K562 (cell line): ENCODE measurements around the gene KCTD15. TPM values are rescaled to one million over a fixed set of nuclear protein-coding genes. Genes with fewer than 3 reads are reported as not detected.
A peak's percentile ranks its signal among the peaks of the same experiment; 100 is the strongest.

Experiments used
- ARID3A ChIP-seq: IDR thresholded peaks from 2 replicates; pipeline ENCODE4 v1.6.1; 2012; ENCODE audit warnings: low read depth, low read length, improper control_type of control experiment, borderline replicate concordance
- FIP1L1 ChIP-seq: fragments of 200-400 bp; formaldehyde crosslinking; IDR thresholded peaks from 2 replicates; pipeline ENCODE4 v1.6.1; 2018; ENCODE audit warnings: mild to moderate bottlenecking, low read depth, low read length; ENCODE audit not compliant: poor library complexity, severe bottlenecking
- FOXM1 ChIP-seq, 2 experiments: fragments of 450-650 bp in 1 of 2; sonication (generic) in 1 of 2; formaldehyde crosslinking in 1 of 2; IDR thresholded peaks; 2 replicates each; pipeline versions ENCODE4 v1.6.1 to v1.9.0; 2017 to 2022; ENCODE audit warnings: low read depth in 2 of 2, mild to moderate bottlenecking in 2 of 2, missing genetic modification reagents in 1 of 2, moderate library complexity in 1 of 2
- HEY1 ChIP-seq: fragments of 250-450 bp; sonication (Bioruptor Pico); IDR thresholded peaks from 2 replicates; pipeline ENCODE4 v1.5.0; 2020; ENCODE audit warnings: mild to moderate bottlenecking, moderate library complexity, borderline replicate concordance
- IRF9 ChIP-seq: fragments of 450-650 bp; IDR thresholded peaks from 2 replicates; pipeline ENCODE4 v1.6.1; 2016; ENCODE audit warnings: missing biosample characterization, missing genetic modification characterization
- KDM1A ChIP-seq, 2 experiments: fragments of 450-650 bp; IDR thresholded peaks; 2 replicates each; pipeline ENCODE4 v1.6.1; 2016; ENCODE audit warnings: mild to moderate bottlenecking in 2 of 2
- KLF13 ChIP-seq: fragments of 450-650 bp; IDR thresholded peaks from 2 replicates; pipeline ENCODE4 v1.6.1; 2016; ENCODE audit warnings: missing genetic modification characterization, low read depth, mild to moderate bottlenecking, missing compliant biosample characterization, moderate library complexity, borderline replicate concordance
- MXI1 ChIP-seq: IDR thresholded peaks from 2 replicates; pipeline ENCODE4 v1.6.1; 2011; ENCODE audit warnings: low read depth, mild to moderate bottlenecking, improper control_type of control experiment, low read length
- NRF1 ChIP-seq, 2 experiments: fragments of 450-650 bp; IDR thresholded peaks in 1 of 2; conservative IDR thresholded peaks in 1 of 2; 2 replicates each; pipeline ENCODE4 v1.6.1; 2014; ENCODE audit warnings: mild to moderate bottlenecking in 2 of 2
- RAD21 ChIP-seq, 2 experiments: fragments of 250-450 bp in 1 of 2; fragments of 450-650 bp in 1 of 2; sonication (Bioruptor Pico) in 1 of 2; formaldehyde crosslinking in 1 of 2; IDR thresholded peaks in 1 of 2; conservative IDR thresholded peaks in 1 of 2; 2 replicates each; pipeline versions ENCODE4 v1.4.0 to v1.8.0; 2020 to 2022; ENCODE audit warnings: mild to moderate bottlenecking in 2 of 2, moderate library complexity in 1 of 2
- RBFOX2 ChIP-seq: fragments of 200-400 bp; formaldehyde crosslinking; IDR thresholded peaks from 2 replicates; pipeline ENCODE4 v1.6.1; 2017; ENCODE audit warnings: low read depth, mild to moderate bottlenecking, low read length, moderate library complexity
- SAFB2 ChIP-seq: fragments of 200-400 bp; formaldehyde crosslinking; IDR thresholded peaks from 2 replicates; pipeline ENCODE4 v1.6.1; 2018; ENCODE audit warnings: borderline replicate concordance, low read length, low read depth, moderate library complexity; ENCODE audit not compliant: severe bottlenecking
- SNRNP70 ChIP-seq: fragments of 200-400 bp; formaldehyde crosslinking; optimal IDR thresholded peaks from 2 replicates; pipeline ENCODE3; 2017; ENCODE audit warnings: low read depth, low read length
- TCF15 ChIP-seq: fragments of 250-450 bp; sonication (Bioruptor Pico); IDR thresholded peaks from 2 replicates; pipeline ENCODE4 v1.8.0; 2022; ENCODE audit warnings: moderate library complexity, mild to moderate bottlenecking, inconsistent platforms
- ZBTB9 ChIP-seq: fragments of 450-650 bp; formaldehyde crosslinking; IDR thresholded peaks from 2 replicates; pipeline ENCODE4 v1.4.0; 2020; ENCODE audit warnings: mild to moderate bottlenecking, moderate library complexity
- ZC3H4 ChIP-seq: sonication (generic); formaldehyde crosslinking; IDR thresholded peaks from 2 replicates; pipeline ENCODE4 v1.9.0; 2021; ENCODE audit warnings: missing genetic modification reagents, borderline replicate concordance
- ZC3H8 ChIP-seq: fragments of 450-650 bp; IDR thresholded peaks from 2 replicates; pipeline ENCODE4 v1.6.1; 2017
- ZNF134 ChIP-seq: fragments of 250-450 bp; sonication (Bioruptor Pico); conservative IDR thresholded peaks from 2 replicates; pipeline ENCODE4 v1.4.0; 2020
- ZNF277 ChIP-seq: fragments of 250-450 bp; sonication (Bioruptor Pico); IDR thresholded peaks from 2 replicates; pipeline ENCODE4 v1.8.0; 2022; ENCODE audit warnings: inconsistent platforms, mild to moderate bottlenecking, moderate library complexity, borderline replicate concordance
- ZNF696 ChIP-seq: fragments of 250-450 bp; sonication (Bioruptor Pico); conservative IDR thresholded peaks from 2 replicates; pipeline ENCODE4 v1.4.0; 2020; ENCODE audit warnings: mild to moderate bottlenecking, moderate library complexity
- polyA plus RNA-seq, 8 experiments: library from polyadenylated mRNA; depleted of rRNA in 4 of 8; stranded (reverse) in 5 of 8; unstranded in 3 of 8; fragments of >200 nt; fragmentation: Nextera tagmentation in 2 of 8; fragmentation: Illumina TruSeq in 1 of 8; extraction: Ambion mirVana in 2 of 8; extraction: Trizol in 1 of 8; gene quantifications; 2 replicates each; pipeline versions ENCODE4 v1.2.1 to v1.2.3, GENCODE V29; 2011 to 2014; ENCODE audit warnings: inconsistent platforms in 1 of 8, missing spikeins in 1 of 8
- total RNA-seq, 7 experiments: library from RNA; depleted of rRNA in 6 of 7; stranded (reverse); fragments of >200 nt in 6 of 7; fragmentation: Illumina TruSeq in 2 of 7; extraction: Trizol in 2 of 7; gene quantifications; 2 replicates each; pipeline versions ENCODE4 v1.2.1 to v1.2.3, GENCODE V29; 2011 to 2021; ENCODE audit warnings: low replicate concordance in 1 of 7

KCTD15 gene
- total and polyA plus RNA-seq, 9 of the 15 experiments (the other 6 are each of a cell fraction or from before 2014, with no cell fraction given), result 1.7 to 49.0 (median 11.8) TPM

- no peak for TF ChIP-seq MXI1
- TF ChIP-seq ZC3H4, result no peak
- TF ChIP-seq SNRNP70, result no peak
- no peak for TF ChIP-seq HEY1 (CRISPR knock-in tag)
- TF ChIP-seq KDM1A (IDR thresholded peaks at IDR 0.05), result no peak
- peak; percentile 59 to 61 for TF ChIP-seq NRF1 (conservative IDR thresholded peaks at IDR 0.05 in 1 of 2, IDR thresholded peaks at IDR 0.05 in 1 of 2)
- no peak for TF ChIP-seq ZNF696 (CRISPR knock-in tag)
- TF ChIP-seq ZC3H8, result no peak
- TF ChIP-seq ARID3A, result no peak
- no peak for TF ChIP-seq RAD21 (CRISPR knock-in tag; conservative IDR thresholded peaks at IDR 0.05 in 1 of 2, IDR thresholded peaks at IDR 0.05 in 1 of 2)
- TF ChIP-seq FOXM1 (IDR thresholded peaks at IDR 0.05; ENCODE audit: low read depth), result no peak
- no peak for TF ChIP-seq FOXM1 (CRISPR knock-in tag; IDR thresholded peaks at IDR 0.05; ENCODE audit: low read depth)
- TF ChIP-seq TCF15 (CRISPR knock-in tag), result no peak
- TF ChIP-seq ZBTB9 (CRISPR knock-in tag), result no peak
- TF ChIP-seq RBFOX2, result peak; percentile 83
- TF ChIP-seq FIP1L1, result no peak
- TF ChIP-seq ZNF134 (CRISPR knock-in tag), result no peak
- TF ChIP-seq IRF9, result no peak
- peak; percentile 73; the same call in 1 of the 2 replicates for TF ChIP-seq KLF13 (tag)
- TF ChIP-seq ZNF277 (CRISPR knock-in tag), result no peak
- TF ChIP-seq SAFB2, result no peak
Observed at GRCh38 chr19:33819880-33820781, 23.5 kb downstream of the KCTD15 start (continued).
